Measurements from ENCODE around the gene RCE1.

The RCE1 gene

DNA sequence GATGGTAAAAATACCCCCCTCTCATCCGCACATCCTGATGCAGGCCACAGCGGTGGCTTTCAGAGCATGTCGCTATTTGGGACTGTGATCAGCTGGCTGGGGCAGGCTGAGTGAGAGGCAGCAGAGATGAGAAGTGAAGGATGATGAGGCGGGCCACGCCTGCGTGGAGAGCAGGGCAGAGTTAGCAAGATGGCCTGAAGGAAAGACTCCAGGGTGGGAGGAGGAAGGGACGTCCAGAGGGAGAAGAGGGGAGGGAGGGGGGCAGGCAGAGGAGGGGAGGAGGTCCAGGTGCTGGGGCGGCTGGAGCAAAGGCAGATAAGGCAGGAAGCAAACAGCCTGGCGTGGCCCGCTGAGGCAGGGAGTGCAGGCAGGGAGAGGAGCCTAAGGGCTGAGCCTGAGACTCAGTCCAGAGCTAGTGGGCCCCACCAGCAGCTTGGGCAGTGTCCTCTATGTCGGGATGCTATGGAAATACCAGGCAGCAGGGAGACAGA is 42.8 kb downstream of the RCE1 start:
- no peak for DNase-seq (ENCODE audit: low read depth in 2 of 2)

DNA sequence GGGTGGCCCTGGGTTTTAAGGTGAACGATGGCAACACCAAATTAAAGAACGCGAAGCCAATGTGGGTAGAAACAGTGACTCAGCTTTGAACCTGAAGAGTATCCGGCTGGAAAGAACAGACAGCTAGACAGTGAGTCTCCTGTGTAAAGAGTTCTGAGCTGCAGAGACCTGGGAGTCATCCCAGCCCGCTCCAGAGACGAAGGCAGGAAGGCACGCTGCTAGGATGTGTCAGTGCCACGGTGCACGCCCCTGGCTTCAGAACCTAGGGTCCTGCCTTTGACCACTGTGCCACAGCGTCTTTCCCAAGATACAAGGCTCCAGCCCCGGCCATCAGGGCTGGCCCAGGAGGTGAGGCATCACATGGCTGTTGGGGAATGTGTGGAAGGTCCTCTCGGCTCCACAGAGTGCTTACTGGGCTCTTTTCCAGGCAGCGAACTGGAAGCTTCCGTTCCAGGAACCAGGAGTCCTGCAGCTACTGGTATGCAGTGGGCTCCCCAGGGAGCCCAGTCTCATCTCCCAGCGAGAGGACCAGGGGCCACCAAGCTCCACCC is 43.5 kb downstream of the RCE1 start:
- no peak for DNase-seq (ENCODE audit: low read depth in 2 of 2)

DNA sequence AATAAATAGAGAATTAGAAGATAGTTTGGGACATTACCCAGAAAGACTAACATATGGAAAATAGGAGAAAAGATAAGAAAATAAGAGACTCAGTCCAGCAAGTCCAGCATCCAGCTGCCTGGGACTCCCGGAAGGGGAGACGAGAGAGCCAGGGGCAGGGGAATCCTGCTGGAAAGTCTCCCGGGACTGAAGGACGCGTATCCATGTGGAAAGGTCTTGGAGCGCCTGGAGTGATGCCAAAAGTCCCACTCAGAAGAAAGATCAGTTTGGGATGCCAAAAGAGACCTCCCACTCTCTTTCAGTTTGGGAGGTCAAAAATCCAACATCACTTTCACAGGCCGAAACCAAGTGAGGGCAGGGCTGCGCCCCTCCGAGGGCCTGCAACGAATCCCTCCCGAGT is 44.3 kb downstream of the RCE1 start:
- DNase-seq (ENCODE audit: low read depth in 2 of 2): no peak

DNA sequence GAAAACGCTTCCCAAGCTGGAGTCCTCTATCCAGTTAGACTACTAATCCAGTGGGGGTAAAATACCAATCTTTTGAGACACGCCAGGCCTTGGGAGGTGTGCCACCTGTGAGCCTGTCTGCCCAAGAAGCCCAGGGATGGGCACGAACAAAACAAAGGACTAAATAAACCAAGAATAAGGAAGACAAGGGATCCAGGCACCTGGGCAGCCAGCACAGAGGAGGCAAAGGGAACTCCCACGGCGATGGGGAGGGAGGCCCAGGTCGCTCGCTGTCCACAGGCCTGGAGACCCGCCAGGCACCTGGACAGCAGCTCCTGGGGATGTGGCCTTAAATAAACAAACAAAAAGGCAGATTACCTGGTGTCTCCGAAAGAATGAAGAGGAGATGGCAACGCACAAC is 45.0 kb downstream of the RCE1 start:
- DNase-seq (ENCODE audit: low read depth in 2 of 2): no peak

GRCh38 chr11:66889960-66890359 is 46.7 kb downstream of the RCE1 start:
- DNase-seq (ENCODE audit: low read depth in 2 of 2): no peak

DNA sequence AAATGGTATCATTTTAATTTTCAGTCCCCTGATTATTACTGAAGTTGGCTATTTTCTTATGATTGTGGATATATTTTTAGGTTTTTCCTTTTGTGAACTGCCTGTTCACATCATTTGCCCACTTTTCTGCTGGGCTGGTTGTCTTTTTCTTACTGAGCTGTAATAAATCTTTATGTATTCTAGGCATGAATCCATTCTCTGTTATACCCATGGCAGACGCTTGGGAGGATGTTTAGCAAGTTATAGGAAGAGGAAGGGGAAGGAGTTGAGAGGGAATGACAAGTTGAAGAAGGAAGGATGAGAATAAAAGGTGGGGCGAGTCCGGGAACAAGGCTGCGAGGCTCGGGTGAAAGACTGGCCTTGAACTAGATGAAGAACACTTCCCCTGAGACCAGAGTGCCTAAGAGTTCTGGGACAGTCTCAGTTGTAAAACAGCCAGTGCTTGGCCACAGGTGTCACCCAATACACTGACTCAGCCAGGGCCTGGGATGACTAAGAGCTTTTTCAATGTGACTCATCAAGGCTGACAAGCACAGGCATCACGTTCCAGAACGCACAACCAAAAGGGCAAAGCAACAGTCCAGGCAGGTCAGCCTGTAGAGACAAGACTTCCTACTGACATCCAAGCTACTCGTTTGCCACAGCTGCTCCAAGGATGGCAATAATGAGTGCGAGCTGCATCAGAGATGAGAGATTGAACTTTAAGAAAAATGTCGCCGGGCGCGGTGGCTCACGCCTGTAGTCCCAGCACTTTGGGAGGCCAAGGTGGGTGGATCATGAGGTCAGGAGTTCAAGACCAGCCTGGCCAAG is 48.8 kb downstream of the RCE1 start:
- no peak for DNase-seq (ENCODE audit: low read depth in 2 of 2)

DNA sequence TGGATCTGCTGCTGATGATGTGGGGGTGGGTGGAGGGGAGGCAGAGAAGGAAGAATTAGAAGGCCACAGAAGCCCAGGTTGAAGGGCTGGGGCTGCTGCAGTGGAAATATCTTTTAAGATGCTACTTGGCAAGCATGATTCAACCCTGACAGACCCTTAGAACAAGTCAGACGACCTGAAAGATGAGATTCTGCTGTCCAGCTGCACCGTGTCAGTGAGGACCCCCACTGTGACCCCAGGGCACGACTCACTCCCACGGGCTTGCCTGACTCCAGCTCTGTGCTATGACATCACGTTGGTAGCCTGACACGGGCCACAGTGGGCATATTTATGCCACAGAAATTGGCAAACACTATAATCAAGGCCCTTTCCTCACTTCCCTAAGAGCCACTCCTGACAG is 49.7 kb downstream of the RCE1 start:
- no peak for DNase-seq (ENCODE audit: low read depth in 2 of 2)

GRCh38 chr11:66894141-66894540 is 50.9 kb downstream of the RCE1 start:
- DNase-seq (ENCODE audit: low read depth in 2 of 2): no peak
